ENCODE data around the gene BMP7.

GRCh38 chr20:57244221-57244585, 22.2 kb downstream of the BMP7 start:
- TF ChIP-seq CTCF (conservative IDR thresholded peaks at IDR 0.05): no peak; the same call in 1 of the 2 replicates
- no peak for TF ChIP-seq EZH2 (IDR thresholded peaks at IDR 0.05; ENCODE audit: low read depth)
